ENCODE measurements around the gene PDIA2. TPM values are rescaled to one million over a fixed set of nuclear protein-coding genes. Genes with fewer than 3 reads are reported as not detected.

Gene PDIA2
- total RNA-seq, 1 experiment from 2014 or later, result not detected

DNA sequence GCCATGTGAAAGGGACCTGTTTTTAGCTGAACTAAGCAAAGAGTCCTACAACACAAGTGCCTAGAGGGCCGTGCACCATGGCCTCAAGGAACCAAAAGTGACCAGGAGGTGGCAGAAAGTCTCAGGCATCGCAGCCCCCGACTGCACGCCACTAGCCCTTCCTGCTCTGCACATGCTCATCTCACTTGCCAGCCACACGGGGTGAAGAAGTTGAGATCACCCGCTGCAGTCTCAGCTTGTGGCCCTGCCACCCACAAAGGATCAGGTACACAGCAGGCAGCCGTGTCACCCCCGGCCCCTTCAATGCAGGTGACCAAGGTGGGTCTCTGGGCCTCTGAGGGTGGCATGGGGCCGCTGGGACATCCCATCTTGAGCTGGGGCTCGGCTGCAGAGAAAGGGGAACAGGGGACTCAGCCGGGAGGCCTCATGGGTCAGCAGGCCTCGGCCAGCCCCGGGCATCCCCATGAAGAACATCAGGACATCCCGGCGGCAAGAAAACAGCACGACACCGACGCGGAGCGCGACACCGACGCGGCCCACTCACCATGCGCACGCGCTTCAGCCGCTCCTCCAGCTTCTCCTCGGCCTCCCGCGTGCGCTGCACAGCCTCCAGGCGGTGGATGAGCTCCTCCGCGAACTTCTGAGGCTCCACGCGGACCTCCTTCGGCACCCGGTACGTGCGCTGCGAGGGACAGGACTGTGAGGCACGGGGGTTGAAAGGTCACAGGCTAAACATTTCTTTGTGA, 21.0 kb downstream of the PDIA2 start:
- intact Hi-C loops (cut with micrococcal nuclease; ENCODE audit: unreplicated experiment), result no loop called here
- H3K36me3 ChIP-seq (ENCODE audit: insufficient read depth, low read length, poor library complexity, severe bottlenecking), result peaks cover 10% of the 10 kb centered on the region
- H3K4me1 ChIP-seq (ENCODE audit: insufficient read depth, low read length, poor library complexity, severe bottlenecking), result no peaks in the 10 kb centered on the region
- BruUV-seq (replicated peaks), result no TSS peak
- H3K27ac ChIP-seq (ENCODE audit: low read depth, low read length, poor library complexity, severe bottlenecking), result no peak overlapping the region
- CTCF ChIA-PET, result no interaction called here
- DNase-seq (ENCODE audit: low spot score), result no peak
- no peaks in the 10 kb centered on the region for H3K9me3 ChIP-seq (ENCODE audit: low read depth, low read length, poor library complexity, severe bottlenecking)
- H3K27me3 ChIP-seq (replicated peaks; ENCODE audit: insufficient read depth, low read depth, low read length, poor library complexity), result no peaks in the 10 kb centered on the region
- TF ChIP-seq EZH2 (IDR thresholded peaks at IDR 0.05; ENCODE audit: borderline replicate concordance, low read depth, low read length, poor library complexity, severe bottlenecking), result no peak
- TF ChIP-seq, protein P1, sequence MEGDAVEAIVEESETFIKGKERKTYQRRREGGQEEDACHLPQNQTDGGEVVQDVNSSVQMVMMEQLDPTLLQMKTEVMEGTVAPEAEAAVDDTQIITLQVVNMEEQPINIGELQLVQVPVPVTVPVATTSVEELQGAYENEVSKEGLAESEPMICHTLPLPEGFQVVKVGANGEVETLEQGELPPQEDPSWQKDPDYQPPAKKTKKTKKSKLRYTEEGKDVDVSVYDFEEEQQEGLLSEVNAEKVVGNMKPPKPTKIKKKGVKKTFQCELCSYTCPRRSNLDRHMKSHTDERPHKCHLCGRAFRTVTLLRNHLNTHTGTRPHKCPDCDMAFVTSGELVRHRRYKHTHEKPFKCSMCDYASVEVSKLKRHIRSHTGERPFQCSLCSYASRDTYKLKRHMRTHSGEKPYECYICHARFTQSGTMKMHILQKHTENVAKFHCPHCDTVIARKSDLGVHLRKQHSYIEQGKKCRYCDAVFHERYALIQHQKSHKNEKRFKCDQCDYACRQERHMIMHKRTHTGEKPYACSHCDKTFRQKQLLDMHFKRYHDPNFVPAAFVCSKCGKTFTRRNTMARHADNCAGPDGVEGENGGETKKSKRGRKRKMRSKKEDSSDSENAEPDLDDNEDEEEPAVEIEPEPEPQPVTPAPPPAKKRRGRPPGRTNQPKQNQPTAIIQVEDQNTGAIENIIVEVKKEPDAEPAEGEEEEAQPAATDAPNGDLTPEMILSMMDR (conservative IDR thresholded peaks at IDR 0.05; ENCODE audit: low read depth, low read length), result no peak
- H3K4me3 ChIP-seq (ENCODE audit: low read depth, low read length, poor library complexity, severe bottlenecking), result no peak overlapping the region
- POLR2A ChIA-PET (ENCODE audit: low non-redundant PET), result no interaction called here

DNA sequence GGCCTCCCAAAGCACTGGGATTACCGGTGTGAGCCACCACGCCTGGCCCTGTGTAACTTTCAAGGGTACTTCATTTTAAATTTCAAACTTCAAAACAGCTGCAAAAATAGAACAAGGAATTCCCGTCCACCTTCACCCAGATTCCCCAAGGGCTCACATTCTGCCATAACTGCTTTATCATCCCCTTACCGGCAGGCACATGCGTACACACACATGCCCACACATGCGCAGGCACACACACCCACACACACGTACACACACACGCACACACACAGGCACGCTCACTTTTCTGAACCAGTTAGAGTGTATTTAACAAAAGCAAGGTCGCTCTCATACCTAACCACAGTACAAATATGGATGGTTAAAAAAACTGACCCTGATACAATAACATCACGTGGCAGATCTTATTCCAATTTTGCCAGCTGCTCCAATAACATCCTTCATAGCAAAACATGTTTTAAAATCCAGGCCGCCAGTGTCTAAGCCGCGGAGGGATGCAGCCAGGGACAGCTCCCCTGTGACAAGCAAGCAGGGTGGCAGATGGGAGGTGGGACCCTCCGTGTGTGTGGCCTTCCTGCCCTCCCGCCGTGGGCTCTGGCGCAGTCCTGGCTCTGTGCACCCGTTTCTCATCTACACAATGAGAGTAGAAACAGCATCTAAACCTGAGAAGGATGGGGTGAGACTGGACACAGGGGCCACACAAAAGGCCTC, 23.1 kb downstream of the PDIA2 start:
- peaks cover 10% of the 10 kb centered on the region for H3K36me3 ChIP-seq (ENCODE audit: insufficient read depth, low read length, poor library complexity, severe bottlenecking)
- intact Hi-C loops (cut with micrococcal nuclease; ENCODE audit: unreplicated experiment), result no loop called here
- H3K27me3 ChIP-seq (replicated peaks; ENCODE audit: insufficient read depth, low read depth, low read length, poor library complexity), result no peaks in the 10 kb centered on the region
- H3K4me1 ChIP-seq (ENCODE audit: insufficient read depth, low read length, poor library complexity, severe bottlenecking), result no peaks in the 10 kb centered on the region
- no peak for DNase-seq (ENCODE audit: low spot score)
- POLR2A ChIA-PET (ENCODE audit: low non-redundant PET), result no interaction called here
- no peak for TF ChIP-seq EZH2 (IDR thresholded peaks at IDR 0.05; ENCODE audit: borderline replicate concordance, low read depth, low read length, poor library complexity, severe bottlenecking)
- TF ChIP-seq, protein P1 (conservative IDR thresholded peaks at IDR 0.05; ENCODE audit: low read depth, low read length), result no peak
- CTCF ChIA-PET, result no interaction called here
- no TSS peak for BruUV-seq (replicated peaks)
- H3K4me3 ChIP-seq (ENCODE audit: low read depth, low read length, poor library complexity, severe bottlenecking), result no peak overlapping the region
- H3K27ac ChIP-seq (ENCODE audit: low read depth, low read length, poor library complexity, severe bottlenecking), result no peak overlapping the region
- H3K9me3 ChIP-seq (ENCODE audit: low read depth, low read length, poor library complexity, severe bottlenecking), result no peaks in the 10 kb centered on the region

DNA sequence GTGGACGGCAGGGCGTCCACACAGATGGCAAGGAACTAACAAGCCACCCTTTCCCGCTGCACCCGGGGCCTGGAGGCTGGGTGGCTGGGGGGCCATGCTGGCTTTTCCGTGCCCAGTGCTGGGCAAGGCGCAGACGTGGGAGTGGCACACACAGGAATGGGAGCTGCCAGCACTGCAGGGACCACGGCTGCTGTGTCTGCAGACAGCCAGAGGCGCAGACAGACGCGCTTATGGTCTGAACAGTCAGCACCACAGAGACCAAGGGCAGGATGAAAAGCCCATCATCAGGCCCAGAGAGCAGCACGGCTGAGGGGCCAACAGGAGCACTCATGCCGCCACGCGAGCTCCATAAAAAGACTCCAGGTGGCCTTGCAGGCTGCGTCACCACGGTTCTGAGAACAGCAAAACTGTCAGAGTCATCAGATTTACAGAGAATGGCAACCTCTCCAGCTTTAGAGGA, 24.0 kb downstream of the PDIA2 start:
- Histone ChIP-seq H3K27me3 (replicated peaks; ENCODE audit: insufficient read depth, low read depth, low read length, poor library complexity) (no peaks in the 10 kb centered on the region), H3K27ac (ENCODE audit: low read depth, low read length, poor library complexity, severe bottlenecking) (no peak overlapping the region), H3K4me1 (ENCODE audit: insufficient read depth, low read length, poor library complexity, severe bottlenecking) (no peaks in the 10 kb centered on the region), H3K4me3 (ENCODE audit: low read depth, low read length, poor library complexity, severe bottlenecking) (no peak overlapping the region), H3K9me3 (ENCODE audit: low read depth, low read length, poor library complexity, severe bottlenecking) (no peaks in the 10 kb centered on the region), H3K36me3 (ENCODE audit: insufficient read depth, low read length, poor library complexity, severe bottlenecking) (peaks cover 10% of the 10 kb centered on the region)
- no peak for DNase-seq (ENCODE audit: low spot score)
- no TSS peak for BruUV-seq (replicated peaks)
- intact Hi-C loops (cut with micrococcal nuclease; ENCODE audit: unreplicated experiment), result no loop called here
- ChIA-PET POLR2A (ENCODE audit: low non-redundant PET) (no interaction called here), CTCF (no interaction called here)
- TF ChIP-seq, protein P1 (conservative IDR thresholded peaks at IDR 0.05; ENCODE audit: low read depth, low read length), result no peak
- TF ChIP-seq EZH2 (IDR thresholded peaks at IDR 0.05; ENCODE audit: borderline replicate concordance, low read depth, low read length, poor library complexity, severe bottlenecking), result no peak

All from A673 (cell line).